ENCODE data around the gene ZNF681.
A peak's percentile ranks its signal among the peaks of the same experiment; 100 is the strongest.
"Not testable (repeated sequence)": the region's sequence is repeated elsewhere in the genome, so short reads cannot be mapped to it uniquely, and the experiment has no call there.

ZNF681 gene

GRCh38 chr19:23762884-23763711 is 4.4 kb upstream of the ZNF681 start:
- no peaks in the 10 kb centered on the region for H3K27me3 Mint-ChIP-seq
- peaks cover 2% of the 10 kb centered on the region for H3K36me3 Mint-ChIP-seq
- no peaks in the 10 kb centered on the region for H3K9me3 Mint-ChIP-seq
- peaks cover 39% of the 10 kb centered on the region for H3K4me1 Mint-ChIP-seq
- peak overlapping the region; percentile 95 for H3K4me3 Mint-ChIP-seq
- H3K27ac Mint-ChIP-seq = peak overlapping the region; percentile 82

- Mint-ChIP-seq H3K9me3 (no peaks in the 10 kb centered on the region), H3K27me3 (no peaks in the 10 kb centered on the region), H3K4me3 (peak overlapping the region; percentile 95), H3K36me3 (peaks cover 2% of the 10 kb centered on the region), H3K4me1 (peaks cover 41% of the 10 kb centered on the region), H3K27ac (peak overlapping the region; percentile 82)
Observed at GRCh38 chr19:23762548-23762883, 3.8 kb upstream of the ZNF681 start.

DNA sequence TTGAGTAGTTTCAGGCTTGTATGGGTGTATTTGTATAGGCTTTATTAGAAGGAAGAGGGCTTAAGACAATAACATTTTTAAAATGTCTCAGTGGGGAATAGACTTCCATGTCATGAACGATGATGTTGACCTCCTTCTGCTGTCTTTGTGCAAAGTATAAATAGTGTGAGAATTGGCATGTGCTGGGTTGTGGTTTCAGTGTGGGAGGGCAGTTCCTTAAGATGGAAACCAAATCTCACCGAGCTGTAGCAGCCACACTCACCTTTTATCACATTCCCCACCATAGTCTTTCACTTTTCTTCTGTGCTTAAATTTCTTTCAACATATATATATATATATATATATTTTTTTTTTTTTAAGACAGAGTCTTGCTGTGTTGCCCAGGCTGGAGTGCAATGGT is 1.6 kb upstream of the ZNF681 start:
- H3K36me3 Mint-ChIP-seq, H3K27me3 Mint-ChIP-seq, H3K27ac Mint-ChIP-seq, H3K9me3 Mint-ChIP-seq: not testable (repeated sequence)
- Mint-ChIP-seq H3K4me1 (peaks cover 42% of the 10 kb centered on the region), H3K4me3 (peak overlapping the region; percentile 30)

DNA sequence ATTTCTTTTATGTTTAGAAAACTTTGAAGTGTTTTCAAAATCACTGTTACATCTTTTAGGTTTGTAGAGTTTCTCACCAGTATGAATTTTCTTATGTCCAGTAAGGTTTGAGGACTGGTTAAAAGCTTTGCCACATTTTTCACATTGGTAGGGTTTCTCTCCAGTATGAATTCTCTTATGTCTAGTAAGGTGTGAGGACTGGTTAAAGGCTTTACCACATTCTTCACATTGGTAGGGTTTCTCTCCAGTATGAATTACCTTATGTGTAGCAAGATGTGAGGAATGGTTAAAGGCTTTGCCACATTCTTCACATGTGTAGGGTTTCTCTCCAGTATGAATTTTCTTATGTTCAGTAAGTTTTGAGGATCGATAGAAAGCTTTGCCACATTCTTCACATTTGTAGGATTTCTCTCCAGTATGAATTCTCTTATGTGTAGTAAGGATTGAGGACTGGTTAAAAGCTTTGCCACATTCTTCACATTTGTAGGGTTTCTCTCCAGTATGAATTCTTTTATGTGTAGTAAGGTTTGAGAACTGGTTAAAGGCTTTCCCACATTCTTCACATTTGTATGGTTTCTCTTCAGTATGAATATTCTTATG is 15.0 kb downstream of the ZNF681 start:
- not testable (repeated sequence) for H3K4me3 Mint-ChIP-seq, H3K27me3 Mint-ChIP-seq, H3K4me1 Mint-ChIP-seq, H3K27ac Mint-ChIP-seq
- Mint-ChIP-seq H3K36me3 (peaks cover 33% of the 10 kb centered on the region), H3K9me3 (peaks cover 11% of the 10 kb centered on the region)

GRCh38 chr19:23730729-23731465 is 27.8 kb downstream of the ZNF681 start:
- not testable (repeated sequence) for H3K27me3 Mint-ChIP-seq, H3K36me3 Mint-ChIP-seq, H3K27ac Mint-ChIP-seq, H3K9me3 Mint-ChIP-seq, H3K4me1 Mint-ChIP-seq, H3K4me3 Mint-ChIP-seq

GRCh38 chr19:23724161-23724560 is 34.5 kb downstream of the ZNF681 start:
- not testable (repeated sequence) for H3K36me3 Mint-ChIP-seq, H3K9me3 Mint-ChIP-seq, H3K27ac Mint-ChIP-seq, H3K4me1 Mint-ChIP-seq, H3K4me3 Mint-ChIP-seq, H3K27me3 Mint-ChIP-seq

DNA sequence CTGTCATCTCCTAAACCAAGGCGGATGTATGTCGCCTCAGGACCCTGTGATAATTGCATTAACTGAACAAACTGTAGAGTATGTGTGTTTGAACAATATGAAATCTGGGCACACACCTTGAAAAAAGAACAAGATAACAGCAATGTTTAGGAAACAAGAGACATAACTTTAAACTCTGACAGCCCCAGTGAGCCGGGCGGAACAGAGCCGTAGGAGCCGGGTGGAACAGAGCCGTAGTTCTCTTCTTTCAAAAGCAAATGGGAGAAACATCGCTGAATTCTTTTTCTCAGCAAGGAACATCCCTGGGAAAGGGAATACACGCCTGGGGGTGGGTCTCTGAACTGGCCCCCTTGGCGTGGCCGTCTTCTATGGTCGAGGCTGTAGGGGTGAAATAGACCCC is 39.9 kb downstream of the ZNF681 start:
- Mint-ChIP-seq H3K9me3 (no peaks in the 10 kb centered on the region), H3K4me1 (peaks cover 14% of the 10 kb centered on the region), H3K36me3 (no peaks in the 10 kb centered on the region), H3K4me3 (no peak overlapping the region), H3K27ac (no peak overlapping the region), H3K27me3 (peaks cover 6% of the 10 kb centered on the region)

DNA sequence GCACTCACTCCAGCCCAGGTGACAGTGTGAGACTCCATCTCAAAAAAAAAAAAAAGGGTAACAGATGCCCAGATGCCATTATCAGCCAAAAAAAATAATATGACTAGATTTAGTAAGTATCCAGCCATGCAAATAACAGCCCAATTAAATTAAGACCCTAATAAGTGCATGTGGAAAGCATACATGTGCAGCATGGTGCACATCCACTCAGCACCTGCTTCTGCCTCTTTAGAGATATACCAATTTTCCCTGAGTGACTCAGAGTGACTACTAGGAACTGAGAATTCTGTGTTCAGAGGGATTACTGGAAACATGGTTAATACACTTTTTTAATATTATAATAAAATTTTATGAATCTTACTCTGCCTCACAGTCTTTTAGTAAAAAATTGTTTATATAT is 41.9 kb downstream of the ZNF681 start:
- Mint-ChIP-seq H3K36me3 (no peaks in the 10 kb centered on the region), H3K9me3 (no peaks in the 10 kb centered on the region), H3K4me1 (peaks cover 13% of the 10 kb centered on the region), H3K4me3 (no peak overlapping the region), H3K27me3 (peaks cover 6% of the 10 kb centered on the region), H3K27ac (no peak overlapping the region)

DNA sequence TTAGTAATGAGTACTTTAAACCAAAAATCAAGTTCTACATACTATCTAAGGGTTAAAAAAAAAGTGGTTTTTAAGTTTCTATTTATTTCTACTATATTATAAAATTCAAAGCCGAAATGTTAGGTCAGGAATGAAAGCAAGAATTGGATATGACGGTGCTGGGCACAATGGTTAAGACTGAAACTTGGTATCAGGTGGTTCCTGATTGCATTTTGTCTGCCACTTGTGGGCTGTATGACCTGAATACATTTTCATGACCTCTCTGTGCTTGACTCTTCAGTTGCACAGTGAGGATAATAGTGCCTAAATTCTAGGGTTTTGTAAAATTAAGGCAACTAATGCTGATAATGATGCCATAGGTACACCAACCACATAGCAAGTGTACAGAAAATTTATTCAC is 49.3 kb downstream of the ZNF681 start:
- H3K9me3 Mint-ChIP-seq = peaks cover 4% of the 10 kb centered on the region
- H3K27ac Mint-ChIP-seq = no peak overlapping the region
- H3K4me1 Mint-ChIP-seq = no peaks in the 10 kb centered on the region
- no peaks in the 10 kb centered on the region for H3K27me3 Mint-ChIP-seq
- H3K4me3 Mint-ChIP-seq = no peak overlapping the region
- peaks cover 4% of the 10 kb centered on the region for H3K36me3 Mint-ChIP-seq

DNA sequence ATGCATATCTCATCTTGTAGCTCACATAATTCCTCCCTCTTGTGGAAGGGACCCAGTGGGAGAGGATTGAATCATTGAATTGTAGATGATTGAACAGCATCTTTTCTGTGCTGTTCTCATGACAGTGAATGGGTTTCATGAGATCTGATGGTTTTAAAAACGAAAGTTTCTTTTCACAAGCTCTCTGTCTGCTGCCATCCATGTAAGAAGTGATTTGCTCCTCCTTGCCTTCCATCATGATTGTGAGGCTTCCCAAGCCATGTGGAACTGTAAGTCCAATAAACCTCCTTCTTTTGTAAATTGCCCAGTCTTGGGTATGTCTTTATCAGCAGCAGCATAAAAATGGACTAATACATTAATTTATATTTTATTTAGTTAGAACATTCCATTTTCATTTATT is 52.0 kb downstream of the ZNF681 start:
- Mint-ChIP-seq H3K4me1 (no peaks in the 10 kb centered on the region), H3K27ac (no peak overlapping the region), H3K4me3 (no peak overlapping the region), H3K36me3 (peaks cover 9% of the 10 kb centered on the region), H3K9me3 (peaks cover 5% of the 10 kb centered on the region), H3K27me3 (peaks cover 3% of the 10 kb centered on the region)

DNA sequence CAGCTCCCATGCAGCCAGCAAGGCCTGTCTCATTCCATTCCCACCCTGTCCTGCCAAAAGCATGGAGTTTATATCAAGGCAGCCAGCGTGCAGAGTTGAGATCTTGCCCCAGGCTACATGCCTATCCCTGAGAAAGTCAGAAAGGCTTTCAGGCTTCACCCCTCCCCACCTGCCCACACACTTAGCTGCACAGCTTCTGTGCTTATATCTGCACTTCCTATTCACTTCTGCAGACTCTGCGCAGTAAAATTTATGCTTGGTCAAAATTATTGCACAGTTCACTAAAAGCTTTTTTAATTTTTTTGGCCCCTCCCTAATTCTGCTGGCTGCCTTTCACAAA is 59.2 kb downstream of the ZNF681 start:
- H3K27me3 Mint-ChIP-seq = peaks cover 3% of the 10 kb centered on the region
- H3K4me3 Mint-ChIP-seq = no peak overlapping the region
- peaks cover 2% of the 10 kb centered on the region for H3K9me3 Mint-ChIP-seq
- H3K27ac Mint-ChIP-seq = no peak overlapping the region
- H3K4me1 Mint-ChIP-seq = no peaks in the 10 kb centered on the region
- H3K36me3 Mint-ChIP-seq = peaks cover 6% of the 10 kb centered on the region

DNA sequence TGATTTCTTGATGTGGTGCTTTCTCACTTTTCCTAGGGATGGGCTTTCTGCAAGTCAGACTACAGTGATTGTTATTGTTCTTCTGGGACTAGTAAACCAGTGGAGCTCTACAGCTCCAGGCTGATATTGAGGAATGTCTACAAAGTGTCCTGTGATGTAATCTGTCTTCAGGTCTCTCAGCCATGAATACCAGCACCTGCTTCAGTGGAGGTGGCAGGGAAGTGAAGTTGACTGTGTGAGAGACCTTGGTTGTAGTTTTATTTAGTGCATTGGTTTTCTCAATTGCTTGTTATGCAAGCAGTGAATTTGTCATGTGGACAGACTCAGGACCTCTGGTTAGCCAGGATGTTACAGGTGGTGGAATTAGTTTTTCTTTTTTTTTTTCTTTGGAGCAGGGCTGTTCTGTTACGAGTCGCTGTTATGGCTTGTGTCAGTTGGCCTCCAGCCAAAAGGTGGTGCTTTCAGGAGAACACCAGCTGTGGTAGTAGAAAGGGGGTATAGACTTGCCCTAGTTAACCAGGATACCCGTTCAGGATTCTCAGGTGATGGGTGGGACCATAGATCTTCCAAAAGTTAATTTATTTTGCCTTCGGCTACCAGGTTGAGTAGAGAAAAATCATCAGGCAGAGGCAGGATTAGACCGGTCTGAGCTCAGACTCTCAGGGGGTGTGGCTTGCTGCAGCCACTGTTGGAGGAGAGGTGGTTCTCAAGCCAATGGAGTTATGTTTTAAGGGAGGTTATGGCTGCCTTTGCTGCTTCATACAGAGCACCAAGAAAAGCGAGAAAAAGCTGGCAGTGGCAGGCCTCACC is 59.8 kb downstream of the ZNF681 start:
- H3K36me3 Mint-ChIP-seq = peaks cover 8% of the 10 kb centered on the region
- peaks cover 3% of the 10 kb centered on the region for H3K27me3 Mint-ChIP-seq
- H3K4me1 Mint-ChIP-seq = no peaks in the 10 kb centered on the region
- H3K9me3 Mint-ChIP-seq = peaks cover 5% of the 10 kb centered on the region
- H3K27ac Mint-ChIP-seq = no peak overlapping the region
- H3K4me3 Mint-ChIP-seq = no peak overlapping the region

DNA sequence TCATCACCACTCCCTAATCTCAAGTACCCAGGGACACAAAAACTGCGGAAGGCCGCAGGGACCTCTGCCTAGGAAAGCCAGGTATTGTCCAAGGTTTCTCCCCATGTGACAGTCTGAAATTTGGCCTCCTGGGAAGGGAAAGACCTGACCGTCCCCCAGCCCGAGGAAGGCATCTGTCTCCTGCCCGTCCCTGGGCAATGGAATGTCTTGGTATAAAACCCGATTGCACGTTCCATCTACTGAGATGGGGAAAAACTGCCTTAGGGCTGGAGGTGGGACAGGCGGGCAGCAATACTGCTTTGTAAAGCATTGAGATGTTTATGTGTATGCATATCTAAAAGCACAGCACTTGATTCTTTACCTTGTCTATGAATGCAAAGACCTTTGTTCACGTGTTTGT is 65.8 kb downstream of the ZNF681 start:
- not testable (repeated sequence) for H3K27me3 Mint-ChIP-seq, H3K9me3 Mint-ChIP-seq, H3K4me3 Mint-ChIP-seq, H3K36me3 Mint-ChIP-seq, H3K4me1 Mint-ChIP-seq, H3K27ac Mint-ChIP-seq

Measured in activated naive CD4-positive, alpha-beta T cell treated with anti-CD3 and anti-CD28 coated beads, Interleukin-2, amount 50 U/mL, for 24 hours (primary cell).